ENCODE measurements around the gene OR6S1.
A peak's percentile ranks its signal among the peaks of the same experiment; 100 is the strongest.
"Not testable (repeated sequence)": the region's sequence is repeated elsewhere in the genome, so short reads cannot be mapped to it uniquely, and the experiment has no call there.

OR6S1 gene

GRCh38 chr14:20667957-20668356 lies 26.5 kb upstream of the OR6S1 start:
- DNase-seq: no peak

GRCh38 chr14:20666400-20666961 lies 25.0 kb upstream of the OR6S1 start:
- DNase-seq: not testable (repeated sequence)

GRCh38 chr14:20662968-20663732 lies 21.7 kb upstream of the OR6S1 start:
- DNase-seq: peak; percentile 74

DNA sequence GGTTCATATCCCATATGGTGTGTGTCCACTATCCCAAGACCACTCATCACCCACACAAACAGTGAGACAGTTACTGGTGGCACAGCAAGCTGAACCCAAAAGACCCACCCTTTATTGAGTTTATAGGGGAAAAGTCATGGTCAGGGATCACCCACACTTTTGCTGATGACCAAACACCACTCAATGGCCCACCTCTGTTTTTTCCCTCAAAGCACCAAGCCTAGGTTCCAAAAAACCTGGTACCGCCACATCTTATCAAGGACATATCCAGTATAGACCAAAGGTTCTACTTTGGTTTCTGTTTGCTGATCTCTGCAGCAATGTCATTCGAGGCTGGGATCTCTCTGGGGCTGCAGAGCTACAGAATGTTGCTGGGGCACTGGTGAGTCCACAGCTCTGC lies 19.7 kb upstream of the OR6S1 start:
- no peak for DNase-seq

GRCh38 chr14:20659813-20660395 lies 18.4 kb upstream of the OR6S1 start:
- no peak for DNase-seq

DNA sequence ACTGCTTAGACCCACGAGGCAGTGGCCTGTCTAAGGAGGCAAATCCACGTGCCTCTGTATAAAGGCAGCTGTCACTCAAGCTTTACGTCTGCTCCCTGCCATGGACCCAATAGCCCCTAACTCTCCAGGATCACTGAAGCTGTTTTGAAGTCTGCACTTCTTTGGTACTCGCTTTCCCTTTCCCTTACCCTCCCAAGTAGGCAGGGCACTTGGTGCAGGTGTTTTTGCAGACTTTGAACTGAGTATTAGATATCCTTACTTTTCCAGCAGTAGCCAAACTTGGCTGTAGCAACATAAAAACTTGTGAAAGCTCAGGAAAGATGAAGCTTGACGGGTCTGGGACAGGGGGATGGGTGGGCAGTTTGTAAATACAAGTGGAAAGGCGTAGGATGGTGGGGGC lies 17.8 kb upstream of the OR6S1 start:
- no peak for DNase-seq

DNA sequence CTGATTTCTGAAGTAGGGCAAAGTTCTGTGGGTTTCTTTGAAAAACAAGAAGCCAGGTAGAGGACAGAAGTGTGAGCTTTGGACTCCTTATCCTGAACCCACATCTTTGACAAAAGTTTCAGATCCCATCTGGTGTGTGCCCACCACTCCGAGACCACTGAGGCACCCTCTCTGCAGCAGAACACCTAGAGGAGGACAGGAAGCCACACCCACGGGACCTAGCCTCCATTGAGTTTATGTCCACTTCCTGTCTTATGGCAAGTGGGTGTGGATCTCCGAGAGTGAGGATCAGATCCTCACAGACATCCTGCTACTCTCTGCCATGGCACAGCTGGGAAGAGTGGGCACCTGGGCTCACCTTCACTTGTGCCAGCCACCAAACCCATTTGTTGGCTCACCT lies 16.8 kb upstream of the OR6S1 start:
- no peak for DNase-seq

DNA sequence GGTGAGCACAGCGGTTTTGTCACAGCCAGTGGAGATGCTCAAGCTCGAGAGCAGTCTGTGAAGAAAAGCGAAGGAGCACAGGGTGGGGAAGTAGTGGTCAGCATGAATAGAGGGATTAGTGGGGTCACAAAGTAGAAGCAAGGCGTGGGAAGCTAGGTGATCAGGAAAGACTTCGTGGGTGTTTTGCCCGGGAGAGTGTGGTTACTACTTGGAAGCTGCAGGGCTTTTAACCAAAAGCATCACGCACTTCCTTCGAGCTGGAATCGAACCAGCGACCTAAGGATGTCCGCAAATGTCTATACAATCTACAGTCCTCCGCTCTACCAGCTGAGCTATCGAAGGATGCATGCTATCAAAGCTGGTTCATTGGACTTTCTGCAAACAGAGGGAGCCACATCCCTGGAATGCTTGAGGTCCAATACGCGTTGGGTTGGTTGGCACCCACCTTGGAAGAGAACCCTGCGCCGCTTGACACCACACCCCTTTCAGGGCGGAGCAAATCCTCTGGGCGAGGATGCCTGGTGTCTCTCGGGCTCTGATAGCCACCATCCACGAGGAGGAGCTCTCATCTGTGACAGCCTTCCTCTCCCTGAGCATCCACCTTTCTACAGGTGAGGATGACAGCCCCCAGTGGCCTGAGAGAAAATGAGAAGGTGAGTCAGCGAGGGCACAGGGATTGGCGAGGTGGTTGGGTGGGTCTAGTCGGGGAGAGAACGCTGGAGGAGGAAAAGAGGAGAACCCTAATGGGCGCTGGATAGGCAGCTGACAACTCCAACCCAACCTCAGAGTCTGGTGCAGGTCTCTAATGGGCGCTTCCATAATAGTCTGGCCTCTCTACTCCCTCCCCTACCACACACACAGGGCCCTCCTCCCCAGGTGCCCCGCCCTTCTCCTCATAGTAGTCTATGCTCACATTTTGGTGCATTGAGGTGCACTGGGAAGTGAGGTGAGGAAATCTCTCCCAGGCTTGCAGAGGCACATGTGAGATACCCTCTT lies 16.0 kb upstream of the OR6S1 start:
- DNase-seq: peak; percentile 32

GRCh38 chr14:20656274-20656673 lies 14.8 kb upstream of the OR6S1 start:
- no peak for DNase-seq

- no peak for DNase-seq
Observed at GRCh38 chr14:20655851-20656250, 14.4 kb upstream of the OR6S1 start.

- peak; percentile 46 for DNase-seq
Observed at GRCh38 chr14:20652996-20653975, 11.8 kb upstream of the OR6S1 start.

- DNase-seq: no peak
Observed at GRCh38 chr14:20645481-20645880, 4.0 kb upstream of the OR6S1 start.

- no peak for DNase-seq
Observed at GRCh38 chr14:20644520-20644919, 3.0 kb upstream of the OR6S1 start.

DNA sequence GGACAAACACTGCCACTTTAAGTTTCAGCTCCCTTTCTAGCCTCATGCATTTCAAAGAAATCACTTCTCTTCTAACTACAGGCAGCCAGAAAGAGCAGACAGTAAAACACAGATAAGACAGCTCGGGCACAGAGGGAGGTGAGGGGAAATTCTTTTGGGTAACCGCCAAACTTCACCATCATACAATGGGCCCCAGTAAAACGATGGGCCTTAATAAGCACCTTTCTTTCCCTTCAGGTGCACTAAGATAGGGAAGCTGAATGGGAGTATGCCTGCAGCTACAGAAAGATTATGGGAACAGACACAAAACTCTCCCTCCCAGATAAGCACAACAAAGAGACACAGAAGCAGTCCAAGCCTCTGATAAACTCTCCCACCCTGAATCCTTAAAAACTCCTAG lies 1.3 kb upstream of the OR6S1 start:
- DNase-seq: not testable (repeated sequence)

DNA sequence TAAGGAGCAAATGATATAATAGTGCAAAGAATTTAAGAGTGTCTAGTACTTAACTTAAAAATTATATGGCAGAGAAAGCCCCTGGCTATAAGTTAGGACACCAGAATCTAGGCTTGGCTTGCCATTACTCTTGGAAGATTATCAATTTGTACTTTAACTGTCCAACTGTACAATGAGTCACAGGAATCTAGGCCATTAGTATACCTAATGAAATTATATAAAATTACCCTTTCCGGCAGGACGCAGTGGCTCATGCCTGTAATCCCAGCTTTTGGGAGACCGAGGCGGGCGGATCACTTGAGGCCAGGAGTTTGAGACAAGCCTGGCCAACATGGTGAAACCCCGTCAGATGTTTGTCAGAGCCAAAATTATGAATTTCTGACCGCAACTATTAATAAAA lies 691 bp upstream of the OR6S1 start:
- no peak for DNase-seq

DNA sequence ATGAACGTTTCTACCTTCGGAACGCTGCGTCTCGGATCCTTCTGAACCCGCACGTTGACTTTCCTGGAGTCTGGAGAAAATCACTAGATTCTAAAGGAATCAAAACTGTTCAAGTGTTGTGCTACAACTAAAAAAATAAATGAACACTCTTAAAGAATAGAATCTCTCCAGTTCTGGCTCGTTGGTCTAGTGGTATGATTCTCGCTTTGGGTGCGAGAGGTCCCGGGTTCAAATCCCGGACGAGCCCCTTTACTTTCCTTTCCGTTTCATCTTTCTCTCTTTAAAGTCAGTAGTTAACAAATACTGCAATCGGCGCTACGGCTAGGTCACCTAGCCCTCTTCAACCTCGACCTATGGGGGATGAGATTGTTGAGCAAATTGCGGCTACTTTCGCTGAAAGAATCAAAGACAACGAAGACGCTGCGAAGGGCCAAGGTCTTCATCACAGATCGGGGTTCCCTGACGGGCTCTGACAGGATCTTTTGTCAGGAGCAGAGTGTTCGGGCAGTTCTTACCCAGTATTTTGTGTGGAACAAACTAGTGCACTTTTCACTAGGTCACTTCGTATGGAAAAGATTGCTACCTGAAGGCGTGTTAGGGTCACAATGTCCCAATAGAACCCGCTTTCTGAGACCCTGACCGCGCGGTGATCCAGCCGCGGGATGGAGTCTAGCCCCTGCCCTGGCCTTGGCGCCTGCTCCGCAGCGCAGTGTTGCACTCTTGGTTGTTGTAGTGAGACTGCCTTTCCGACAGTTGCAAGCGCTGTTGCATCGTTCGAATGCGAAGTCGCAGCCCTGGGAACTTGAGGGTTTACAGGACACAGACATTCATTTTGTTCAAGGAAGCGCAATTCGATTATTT lies 8.4 kb downstream of the OR6S1 start:
- DNase-seq: peak; percentile 63

DNA sequence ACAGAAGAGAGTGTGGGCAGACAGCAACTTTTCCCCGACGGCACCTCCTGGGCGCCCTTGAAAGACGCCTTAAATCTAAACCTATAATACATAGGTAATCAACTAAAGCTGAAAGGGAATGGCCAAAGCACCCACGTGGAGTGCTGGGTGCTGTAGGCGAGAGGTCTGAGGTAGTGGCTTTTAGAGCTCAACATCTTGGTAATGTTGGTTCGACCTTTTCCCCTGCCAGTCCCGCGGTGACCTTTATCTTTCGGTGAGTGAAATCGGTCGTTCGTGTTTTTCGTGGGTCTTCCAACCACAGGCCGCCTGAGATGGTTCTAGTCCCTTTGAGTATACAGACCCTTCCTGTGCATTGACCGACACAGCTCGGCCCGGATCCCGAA lies 9.1 kb downstream of the OR6S1 start:
- DNase-seq: no peak

DNA sequence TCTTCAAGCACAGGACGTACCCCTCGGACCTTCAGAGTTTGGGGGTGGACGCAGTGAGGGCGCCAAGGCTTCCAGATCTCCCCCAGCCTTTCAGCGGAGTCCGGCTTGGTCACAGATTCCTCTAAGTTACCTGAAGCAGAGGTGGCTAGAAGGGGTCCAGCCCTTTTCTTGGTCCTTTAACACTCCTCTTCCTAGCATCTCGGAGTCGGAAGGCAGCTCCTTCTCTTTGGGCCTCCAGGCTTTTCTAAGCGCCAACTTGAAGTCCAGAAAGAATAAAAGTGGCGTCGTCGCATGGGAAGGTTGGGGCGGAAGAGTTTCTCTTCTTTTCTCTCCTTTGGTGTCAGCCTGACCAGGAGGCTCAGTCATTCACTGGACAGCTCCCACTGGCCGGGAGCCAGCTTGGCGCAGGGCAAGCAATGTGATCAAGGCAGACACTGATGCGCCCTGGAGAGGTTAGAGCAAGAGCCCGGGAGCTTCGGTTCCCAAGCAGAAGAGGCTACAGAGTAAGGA lies 9.6 kb downstream of the OR6S1 start:
- DNase-seq: no peak

DNA sequence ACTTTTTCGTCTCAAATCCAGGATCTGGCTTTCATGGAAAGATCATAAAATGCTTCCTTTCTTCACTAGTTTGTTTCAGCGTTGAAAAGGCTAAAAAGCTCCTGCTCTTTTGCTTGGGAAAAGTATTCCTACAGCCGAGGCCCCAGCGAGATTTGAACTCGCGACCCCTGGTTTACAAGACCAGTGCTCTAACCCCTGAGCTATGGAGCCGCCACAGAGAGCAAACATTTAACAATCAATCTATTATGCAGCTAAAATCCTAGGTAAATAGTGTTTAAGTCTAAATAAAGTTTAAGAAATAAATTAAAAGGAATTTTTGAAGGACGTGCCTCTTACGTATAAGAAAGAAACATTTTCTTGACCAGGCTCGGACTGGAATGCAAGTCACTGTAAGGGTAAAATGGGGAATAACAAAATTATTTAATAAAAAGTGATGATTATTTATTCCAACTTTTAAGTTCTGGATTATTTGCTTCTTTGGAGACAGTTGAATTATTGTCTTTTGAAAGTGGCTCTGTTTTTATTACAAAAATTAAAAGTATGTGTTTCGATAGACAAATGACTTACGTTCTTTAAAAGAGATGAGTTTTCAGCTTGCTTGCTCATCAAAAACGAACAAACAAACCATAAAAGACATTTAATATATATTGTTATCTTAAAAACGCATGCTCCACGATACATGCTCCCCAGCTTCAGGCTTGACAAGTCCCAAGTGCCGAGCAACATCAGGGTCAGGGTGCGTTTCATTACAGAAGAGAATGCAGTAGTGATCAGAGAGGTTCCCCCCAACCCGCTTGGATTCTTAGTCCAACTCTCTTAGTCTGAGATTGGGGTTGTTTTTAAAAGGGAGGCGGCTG lies 10.2 kb downstream of the OR6S1 start:
- DNase-seq: peak; percentile 58

All from stimulated activated CD4-positive, alpha-beta T cell treated with anti-CD3 and anti-CD28 coated beads, Interleukin-4, amount 100 ng/mL, for 1 hour (primary cell).